Testis (tissue), 2 donors: ENCODE data around the gene ZNF438.

Experiments used
- CTCF ChIP-seq, 3 experiments: fragments of 450-650 bp in 2 of 3; fragments of 200-600 bp in 1 of 3; sonication (generic) in 1 of 3; IDR thresholded peaks; one replicate each; pipeline ENCODE4 v1.5.1; 2016 to 2019; ENCODE audit warnings: antibody characterized with exemption in 3 of 3, mild to moderate bottlenecking in 2 of 3, moderate library complexity in 1 of 3
- POLR2A ChIP-seq: fragments of 450-650 bp; IDR thresholded peaks from one replicate; pipeline ENCODE4 v1.6.1; 2017; ENCODE audit warnings: antibody characterized with exemption, mild to moderate bottlenecking, moderate library complexity

- TF ChIP-seq CTCF (IDR thresholded peaks at IDR 0.05) = no peak
- no peak for TF ChIP-seq POLR2A
Measured at GRCh38 chr10:31076610-31076988, 44.9 kb upstream of the ZNF438 start.
